Natural killer cell treated with Interleukin-12 subunit alpha and Interleukin-12 subunit beta and Interleukin-15 and Interleukin-18, amount 100 ng/mL, for 72 hours (primary cell): Measurements from ENCODE around the gene KCNJ9. TPM values are rescaled to one million over a fixed set of nuclear protein-coding genes. Genes with fewer than 3 reads are reported as not detected.
"Not testable (repeated sequence)": the region's sequence is repeated elsewhere in the genome, so short reads cannot be mapped to it uniquely, and the experiment has no call there.

Experiments used
- ATAC-seq, 2 donors: fragments of 150-1000 bp; cut with Tn5 transposase in 1 of 2; sonication (Bioruptor Pico), chemical (Tn5 transposase) in 1 of 2; 2 replicates each; pipeline ENCODE4 v1.10.0; 2021
- DNase-seq: peaks from one replicate; pipeline ENCODE4 v3.0.0; 2022; ENCODE audit warnings: low spot score
- H3K27ac Mint-ChIP-seq, 2 donors: 1 replicate in 1 of 2; 2 replicates in 1 of 2; pipeline ENCODE4 v1.8.0; 2022; ENCODE audit warnings: mixed read lengths in 2 of 2, mild to moderate bottlenecking in 1 of 2, moderate library complexity in 1 of 2
- H3K27me3 Mint-ChIP-seq, 2 donors: 1 replicate in 1 of 2; 2 replicates in 1 of 2; pipeline ENCODE4 v1.8.0; 2022; ENCODE audit warnings: mixed read lengths in 2 of 2
- H3K36me3 Mint-ChIP-seq: one replicate; pipeline ENCODE4 v1.8.0; 2022; ENCODE audit warnings: mixed read lengths
- H3K4me1 Mint-ChIP-seq, 2 donors: 1 replicate in 1 of 2; 2 replicates in 1 of 2; pipeline ENCODE4 v1.8.0; 2022; ENCODE audit warnings: low read depth in 2 of 2, mixed read lengths in 2 of 2, mild to moderate bottlenecking in 1 of 2
- H3K4me3 Mint-ChIP-seq: one replicate; pipeline ENCODE4 v1.8.0; 2022; ENCODE audit warnings: mixed read lengths
- H3K9me3 Mint-ChIP-seq: 2 replicates; pipeline ENCODE4 v1.8.0; 2022; ENCODE audit warnings: mixed read lengths
- total RNA-seq, 2 donors: library from RNA; stranded (reverse); gene quantifications; one replicate each; pipeline ENCODE4 v1.2.3, GENCODE V29; 2022

KCNJ9 gene
- total RNA-seq, 2 donors from 2014 or later: not detected

DNA sequence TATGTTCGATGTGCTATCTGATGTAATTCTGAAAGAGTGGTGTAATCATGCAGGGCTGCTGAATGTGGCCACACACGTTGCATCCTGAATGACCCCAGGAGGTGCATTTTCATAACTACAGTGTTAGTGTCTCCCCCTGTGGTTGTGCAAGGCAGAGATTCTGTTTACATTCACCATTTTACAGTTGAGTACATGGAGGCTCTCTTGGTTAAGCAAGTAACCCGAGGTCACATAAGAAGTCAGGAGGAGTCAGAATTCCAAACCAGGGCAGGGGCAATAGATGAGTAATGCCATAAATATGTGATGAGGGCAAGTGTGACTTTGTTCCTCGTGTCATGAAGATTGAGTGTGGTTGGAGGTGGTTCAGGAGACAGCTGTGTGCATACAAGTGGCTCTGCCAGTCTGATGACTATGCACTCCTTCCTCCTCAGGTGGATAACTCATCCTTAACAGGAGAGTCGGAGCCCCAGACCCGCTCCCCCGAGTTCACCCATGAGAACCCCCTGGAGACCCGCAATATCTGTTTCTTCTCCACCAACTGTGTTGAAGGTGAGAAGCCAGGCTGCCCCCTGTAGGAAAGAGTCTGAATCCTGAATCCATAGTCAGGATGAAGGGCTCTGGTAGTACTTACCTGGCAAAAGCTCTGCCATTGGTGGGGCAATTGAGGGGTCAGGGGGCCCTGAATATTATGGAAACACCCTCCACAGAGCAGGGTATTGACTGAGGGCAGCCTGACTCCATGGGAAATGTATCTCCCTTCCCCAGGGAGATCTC lies 43.6 kb downstream of the KCNJ9 start:
- H3K27me3 Mint-ChIP-seq: peaks cover 6 to 8% of the 10 kb centered on the region in 2 donors
- no peak overlapping the region for H3K27ac Mint-ChIP-seq
- DNase-seq (no peak), ATAC-seq (no peak)
- H3K36me3 Mint-ChIP-seq: no peaks in the 10 kb centered on the region
- H3K4me3 Mint-ChIP-seq: no peak overlapping the region
- no peaks in the 10 kb centered on the region for H3K4me1 Mint-ChIP-seq
- no peaks in the 10 kb centered on the region for H3K9me3 Mint-ChIP-seq

DNA sequence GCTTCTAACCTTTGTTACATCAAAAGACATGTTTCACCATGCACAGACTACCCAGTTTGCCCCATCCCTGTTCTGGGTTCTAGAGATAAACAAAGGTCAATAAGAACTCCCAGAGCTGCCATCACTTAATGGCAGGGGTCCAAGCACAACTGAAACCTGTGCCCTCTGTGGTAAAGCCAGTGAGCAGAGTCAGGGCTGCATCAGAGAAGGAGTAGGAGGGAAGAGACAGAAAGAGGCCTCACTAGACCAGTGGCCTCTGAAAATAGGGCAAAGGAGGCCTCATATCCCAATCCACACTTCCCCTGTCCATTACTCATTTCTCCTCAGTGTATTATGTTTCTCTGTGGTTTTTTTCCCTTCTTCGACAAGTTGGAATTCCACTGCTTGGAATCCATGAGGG lies 44.4 kb downstream of the KCNJ9 start:
- peaks cover 6 to 8% of the 10 kb centered on the region in 2 donors for H3K27me3 Mint-ChIP-seq
- no peak overlapping the region for H3K27ac Mint-ChIP-seq
- H3K4me3 Mint-ChIP-seq: no peak overlapping the region
- H3K4me1 Mint-ChIP-seq: no peaks in the 10 kb centered on the region
- no peak for ATAC-seq
- no peaks in the 10 kb centered on the region for H3K9me3 Mint-ChIP-seq
- no peak for DNase-seq
- no peaks in the 10 kb centered on the region for H3K36me3 Mint-ChIP-seq

DNA sequence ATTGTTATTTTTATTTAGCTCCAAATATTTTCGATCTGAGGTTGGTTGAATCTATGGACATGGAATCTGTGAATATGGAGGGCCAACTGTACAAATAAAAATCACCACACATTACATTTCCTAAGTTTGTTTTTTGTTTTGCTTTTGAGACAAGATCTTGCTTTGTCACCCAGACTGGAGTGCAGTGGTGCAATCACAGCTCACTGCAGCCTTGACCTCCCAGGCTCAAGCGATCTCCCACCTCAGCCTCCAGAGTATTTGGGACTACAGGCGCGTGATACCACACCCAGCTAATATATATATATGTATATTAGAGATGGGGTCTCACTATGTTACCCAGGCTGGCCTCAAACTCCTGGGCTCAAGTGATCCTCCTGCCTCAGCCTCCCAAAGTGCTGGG lies 45.0 kb downstream of the KCNJ9 start:
- H3K4me1 Mint-ChIP-seq, H3K4me3 Mint-ChIP-seq, DNase-seq, H3K27me3 Mint-ChIP-seq, ATAC-seq, H3K27ac Mint-ChIP-seq, H3K36me3 Mint-ChIP-seq, H3K9me3 Mint-ChIP-seq: not testable (repeated sequence)

DNA sequence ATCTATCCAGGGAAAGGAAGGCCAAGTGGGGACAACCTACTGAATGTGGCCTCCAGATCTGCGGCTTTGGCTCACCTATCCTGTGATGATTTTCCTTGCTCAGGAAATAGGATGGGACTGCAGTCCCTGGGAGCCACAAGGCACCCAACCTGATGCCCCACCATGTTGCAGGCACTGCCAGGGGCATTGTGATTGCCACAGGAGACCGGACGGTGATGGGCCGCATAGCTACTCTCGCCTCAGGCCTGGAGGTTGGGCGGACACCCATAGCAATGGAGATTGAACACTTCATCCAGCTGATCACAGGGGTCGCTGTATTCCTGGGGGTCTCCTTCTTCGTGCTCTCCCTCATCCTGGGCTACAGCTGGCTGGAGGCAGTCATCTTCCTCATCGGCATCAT lies 46.0 kb downstream of the KCNJ9 start:
- no peak overlapping the region for H3K27ac Mint-ChIP-seq
- no peak for ATAC-seq
- no peaks in the 10 kb centered on the region for H3K36me3 Mint-ChIP-seq
- peaks cover 12 to 16% of the 10 kb centered on the region in 2 donors for H3K27me3 Mint-ChIP-seq
- no peak overlapping the region for H3K4me3 Mint-ChIP-seq
- no peaks in the 10 kb centered on the region for H3K9me3 Mint-ChIP-seq
- no peaks in the 10 kb centered on the region for H3K4me1 Mint-ChIP-seq
- no peak for DNase-seq

DNA sequence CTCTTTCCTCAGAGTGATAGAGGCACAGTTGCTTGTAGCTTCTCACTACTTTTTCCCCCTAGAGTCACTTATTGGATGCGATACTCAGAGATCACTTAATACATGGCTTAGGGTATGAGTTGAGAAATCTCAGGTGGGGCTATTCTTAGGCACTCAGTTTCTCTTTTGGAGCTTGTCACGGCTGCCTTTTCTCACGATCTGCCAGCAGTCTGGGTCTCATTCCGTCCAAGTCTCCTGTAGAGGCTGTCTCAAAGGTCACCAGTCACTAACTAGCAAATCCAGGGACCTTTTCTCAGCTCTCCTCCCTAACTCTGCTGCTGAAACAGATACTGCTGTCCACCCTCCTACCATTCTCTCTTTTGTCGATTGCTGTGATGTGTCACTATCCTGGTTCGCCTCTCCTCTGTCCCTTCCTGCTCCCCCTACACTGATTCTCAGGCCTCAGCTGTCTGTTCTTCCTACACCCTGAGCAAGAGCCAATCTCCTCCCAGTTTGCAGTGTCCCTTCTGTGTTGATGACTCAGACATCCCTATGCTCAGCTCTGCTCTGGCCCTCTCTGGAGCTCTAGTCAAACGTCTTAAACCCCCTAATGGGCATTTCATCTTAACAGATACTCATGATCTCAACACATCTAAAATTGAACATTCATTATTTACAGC lies 46.7 kb downstream of the KCNJ9 start:
- no peak for DNase-seq
- Mint-ChIP-seq H3K27me3 (peaks cover 18 to 22% of the 10 kb centered on the region in 2 donors), H3K4me1 (no peaks in the 10 kb centered on the region), H3K27ac (no peak overlapping the region), H3K4me3 (no peak overlapping the region), H3K36me3 (no peaks in the 10 kb centered on the region), H3K9me3 (no peaks in the 10 kb centered on the region)
- no peak for ATAC-seq

DNA sequence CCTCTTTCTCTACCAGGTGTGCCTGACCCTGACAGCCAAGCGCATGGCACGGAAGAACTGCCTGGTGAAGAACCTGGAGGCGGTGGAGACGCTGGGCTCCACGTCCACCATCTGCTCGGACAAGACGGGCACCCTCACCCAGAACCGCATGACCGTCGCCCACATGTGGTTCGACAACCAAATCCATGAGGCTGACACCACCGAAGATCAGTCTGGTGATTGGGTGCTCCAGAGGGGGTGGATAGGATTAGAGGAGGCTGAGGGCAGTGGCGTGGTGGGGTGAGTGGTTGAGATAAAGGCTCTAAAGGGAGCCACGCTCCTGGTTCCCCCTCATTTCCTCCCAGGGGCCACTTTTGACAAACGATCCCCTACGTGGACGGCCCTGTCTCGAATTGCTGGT lies 47.3 kb downstream of the KCNJ9 start:
- DNase-seq (no peak), ATAC-seq (no peak)
- H3K27ac Mint-ChIP-seq: no peak overlapping the region
- H3K27me3 Mint-ChIP-seq: peaks cover 20 to 28% of the 10 kb centered on the region in 2 donors
- no peaks in the 10 kb centered on the region for H3K9me3 Mint-ChIP-seq
- no peaks in the 10 kb centered on the region for H3K4me1 Mint-ChIP-seq
- no peak overlapping the region for H3K4me3 Mint-ChIP-seq
- H3K36me3 Mint-ChIP-seq: no peaks in the 10 kb centered on the region

DNA sequence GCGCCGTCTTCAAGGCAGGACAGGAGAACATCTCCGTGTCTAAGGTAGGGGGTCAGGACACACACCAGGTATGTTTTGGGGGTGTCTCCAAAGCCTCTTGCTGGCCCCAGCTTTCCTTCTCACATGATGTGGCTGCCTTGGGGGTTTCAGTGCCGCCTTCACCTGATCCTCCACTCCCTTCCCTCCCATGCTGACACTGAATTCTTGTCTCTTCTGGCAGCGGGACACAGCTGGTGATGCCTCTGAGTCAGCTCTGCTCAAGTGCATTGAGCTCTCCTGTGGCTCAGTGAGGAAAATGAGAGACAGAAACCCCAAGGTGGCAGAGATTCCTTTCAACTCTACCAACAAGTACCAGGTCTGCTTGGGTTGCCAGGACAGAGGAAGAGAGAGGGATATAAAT lies 47.7 kb downstream of the KCNJ9 start:
- ATAC-seq (no peak), DNase-seq (no peak)
- H3K9me3 Mint-ChIP-seq: no peaks in the 10 kb centered on the region
- H3K4me3 Mint-ChIP-seq: no peak overlapping the region
- H3K27ac Mint-ChIP-seq: no peak overlapping the region
- H3K27me3 Mint-ChIP-seq: peaks cover 21 to 32% of the 10 kb centered on the region in 2 donors
- no peaks in the 10 kb centered on the region for H3K36me3 Mint-ChIP-seq
- no peaks in the 10 kb centered on the region for H3K4me1 Mint-ChIP-seq

DNA sequence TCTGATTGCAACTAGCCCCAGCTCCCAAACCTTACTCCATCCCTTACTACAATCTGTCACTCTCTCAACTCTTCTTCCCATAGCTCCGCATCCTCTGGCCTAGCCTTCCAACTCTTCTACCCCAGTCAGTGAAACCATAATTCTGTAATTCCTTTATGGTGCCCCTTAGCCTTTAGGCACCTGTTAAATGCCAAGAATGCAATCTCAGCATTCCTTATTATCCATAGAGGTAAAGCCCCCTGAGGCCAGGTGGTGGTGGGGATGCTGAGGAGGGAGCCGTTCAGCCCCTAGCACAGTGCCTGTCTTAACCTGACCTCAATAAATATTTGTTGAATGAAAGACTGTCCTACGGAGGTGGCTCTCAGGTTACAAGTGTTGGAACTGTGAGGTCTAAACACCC lies 48.2 kb downstream of the KCNJ9 start:
- ATAC-seq (no peak), DNase-seq (no peak)
- Mint-ChIP-seq H3K27ac (no peak overlapping the region), H3K9me3 (no peaks in the 10 kb centered on the region), H3K4me1 (no peaks in the 10 kb centered on the region), H3K36me3 (no peaks in the 10 kb centered on the region), H3K4me3 (no peak overlapping the region), H3K27me3 (peaks cover 20 to 37% of the 10 kb centered on the region in 2 donors)

DNA sequence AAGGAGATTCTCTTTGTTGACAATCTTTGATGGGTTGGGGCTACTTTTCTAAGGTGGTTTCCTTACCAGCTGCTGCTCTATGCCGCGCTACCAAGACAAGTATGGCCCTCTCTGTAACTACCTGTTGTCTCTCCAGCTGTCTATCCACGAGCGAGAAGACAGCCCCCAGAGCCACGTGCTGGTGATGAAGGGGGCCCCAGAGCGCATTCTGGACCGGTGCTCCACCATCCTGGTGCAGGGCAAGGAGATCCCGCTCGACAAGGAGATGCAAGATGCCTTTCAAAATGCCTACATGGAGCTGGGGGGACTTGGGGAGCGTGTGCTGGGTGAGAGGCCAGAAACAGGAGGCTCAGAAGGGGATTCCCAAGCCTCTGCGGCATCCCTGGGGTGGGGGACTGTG lies 48.6 kb downstream of the KCNJ9 start:
- DNase-seq (no peak), ATAC-seq (no peak)
- Mint-ChIP-seq H3K9me3 (no peaks in the 10 kb centered on the region), H3K27me3 (peaks cover 23 to 37% of the 10 kb centered on the region in 2 donors), H3K27ac (no peak overlapping the region), H3K4me1 (no peaks in the 10 kb centered on the region), H3K4me3 (no peak overlapping the region), H3K36me3 (no peaks in the 10 kb centered on the region)

DNA sequence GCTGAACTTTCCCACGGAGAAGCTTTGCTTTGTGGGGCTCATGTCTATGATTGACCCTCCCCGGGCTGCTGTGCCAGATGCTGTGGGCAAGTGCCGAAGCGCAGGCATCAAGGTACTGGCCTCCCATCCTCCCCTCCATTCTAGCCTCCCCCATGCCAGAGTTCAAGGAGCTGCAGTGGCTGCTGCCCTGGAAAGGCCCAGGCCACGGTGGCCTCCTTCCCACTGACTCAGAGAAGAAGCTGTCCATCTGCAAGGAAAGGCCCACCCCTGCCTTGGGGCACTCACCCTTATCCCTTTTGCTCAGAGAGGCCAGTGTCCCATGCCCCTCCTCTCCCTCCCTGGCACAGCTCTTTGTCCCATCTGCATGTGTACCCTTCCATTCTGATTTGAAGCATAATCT lies 49.1 kb downstream of the KCNJ9 start:
- no peaks in the 10 kb centered on the region for H3K36me3 Mint-ChIP-seq
- H3K9me3 Mint-ChIP-seq: no peaks in the 10 kb centered on the region
- DNase-seq (no peak), ATAC-seq (no peak)
- H3K27me3 Mint-ChIP-seq: peaks cover 25 to 37% of the 10 kb centered on the region in 2 donors
- H3K4me1 Mint-ChIP-seq: no peaks in the 10 kb centered on the region
- no peak overlapping the region for H3K27ac Mint-ChIP-seq
- no peak overlapping the region for H3K4me3 Mint-ChIP-seq

DNA sequence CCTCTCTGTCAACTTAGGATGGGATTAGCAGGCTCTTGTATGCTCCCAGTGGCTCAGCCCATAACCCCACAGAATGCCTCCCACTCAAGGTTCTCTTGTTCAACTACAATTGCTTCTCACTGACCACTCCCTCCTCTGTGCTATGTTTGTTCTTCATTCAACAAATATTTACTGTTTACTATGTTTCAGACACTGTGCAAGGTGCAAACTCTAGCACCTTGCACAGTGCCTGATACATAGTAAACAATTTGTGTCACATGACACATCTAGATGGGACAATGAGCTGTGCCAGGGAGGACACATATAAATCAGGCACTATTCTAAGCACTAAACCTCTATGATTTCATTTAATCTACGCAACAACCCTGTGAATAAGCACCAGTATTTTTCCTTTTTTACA lies 49.6 kb downstream of the KCNJ9 start:
- peaks cover 25 to 37% of the 10 kb centered on the region in 2 donors for H3K27me3 Mint-ChIP-seq
- DNase-seq (no peak), ATAC-seq (no peak)
- no peaks in the 10 kb centered on the region for H3K36me3 Mint-ChIP-seq
- H3K27ac Mint-ChIP-seq: no peak overlapping the region
- no peak overlapping the region for H3K4me3 Mint-ChIP-seq
- H3K9me3 Mint-ChIP-seq: no peaks in the 10 kb centered on the region
- no peaks in the 10 kb centered on the region for H3K4me1 Mint-ChIP-seq

DNA sequence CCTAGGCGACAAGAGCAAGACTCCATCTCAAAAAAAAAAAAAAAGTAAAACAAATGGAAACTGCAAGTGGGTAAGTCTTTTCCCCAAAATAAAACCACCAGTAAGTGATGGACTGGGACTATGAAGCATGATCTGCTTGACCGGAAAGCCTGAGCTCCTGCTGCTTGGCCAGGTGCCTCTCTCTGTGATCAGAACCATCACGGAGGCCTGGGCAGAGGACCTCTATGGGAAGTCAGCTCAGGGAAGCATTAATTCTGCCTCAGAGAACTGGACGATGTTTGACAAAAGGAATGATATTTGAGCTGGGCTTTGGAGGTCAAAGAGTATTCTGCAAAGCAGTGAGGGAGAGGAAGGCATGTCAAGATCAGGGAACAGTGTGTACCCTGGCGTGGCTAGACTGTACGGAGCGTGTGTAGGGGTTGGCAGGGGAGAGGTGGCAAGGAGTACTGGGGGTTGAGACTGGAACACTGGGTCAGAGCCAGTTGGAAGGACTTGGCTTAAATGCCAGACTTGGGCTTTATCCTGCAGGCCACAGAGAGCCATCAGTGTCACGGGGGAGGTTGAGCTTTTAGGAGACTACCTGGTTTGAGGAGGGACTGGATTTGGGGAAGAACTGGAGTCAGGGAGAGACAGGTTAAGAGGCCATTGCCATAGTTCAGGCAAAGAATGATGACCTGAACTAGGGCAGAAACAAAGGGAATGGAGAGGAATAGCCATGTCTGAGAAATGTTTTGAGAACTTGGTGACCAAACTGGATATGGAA lies 50.6 kb downstream of the KCNJ9 start:
- no peaks in the 10 kb centered on the region for H3K36me3 Mint-ChIP-seq
- H3K27me3 Mint-ChIP-seq: peaks cover 25 to 37% of the 10 kb centered on the region in 2 donors
- no peak overlapping the region for H3K4me3 Mint-ChIP-seq
- H3K9me3 Mint-ChIP-seq: no peaks in the 10 kb centered on the region
- DNase-seq (no peak), ATAC-seq (no peak)
- H3K4me1 Mint-ChIP-seq: no peaks in the 10 kb centered on the region
- no peak overlapping the region for H3K27ac Mint-ChIP-seq

DNA sequence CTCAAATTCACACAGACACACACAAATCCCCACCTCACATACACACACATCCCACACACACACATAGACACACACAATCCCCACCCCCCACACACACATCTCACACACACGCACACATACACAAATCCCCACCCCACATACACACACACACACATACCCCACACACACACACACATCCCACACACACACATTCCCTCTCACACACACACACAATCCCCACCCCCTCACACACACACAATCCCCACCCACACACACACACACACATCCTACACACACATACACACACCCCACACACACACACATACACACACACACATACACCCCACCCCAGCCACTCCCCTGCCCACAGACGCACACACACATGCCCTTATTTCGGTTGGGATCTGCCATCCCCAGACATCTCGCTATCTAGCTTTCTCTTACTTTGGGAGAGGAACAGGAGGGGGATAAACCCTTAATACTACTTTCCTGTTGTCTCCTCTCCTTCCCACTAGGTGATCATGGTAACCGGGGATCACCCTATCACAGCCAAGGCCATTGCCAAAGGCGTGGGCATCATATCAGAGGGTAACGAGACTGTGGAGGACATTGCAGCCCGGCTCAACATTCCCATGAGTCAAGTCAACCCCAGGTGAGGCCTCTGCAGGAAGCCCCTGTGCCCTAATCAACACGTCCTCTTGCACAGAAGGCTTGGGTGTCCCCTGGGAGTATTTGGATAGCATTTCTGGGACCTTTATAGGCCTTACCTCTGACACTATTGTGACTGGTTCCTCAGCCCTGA lies 52.8 kb downstream of the KCNJ9 start:
- no peak overlapping the region for H3K27ac Mint-ChIP-seq
- H3K9me3 Mint-ChIP-seq: no peaks in the 10 kb centered on the region
- H3K4me3 Mint-ChIP-seq: no peak overlapping the region
- peak in 1 of 2 donors; percentile 8 for ATAC-seq
- no peak for DNase-seq
- H3K27me3 Mint-ChIP-seq: peaks cover 22 to 29% of the 10 kb centered on the region in 2 donors
- H3K4me1 Mint-ChIP-seq: no peaks in the 10 kb centered on the region
- no peaks in the 10 kb centered on the region for H3K36me3 Mint-ChIP-seq
